Liver (tissue), 9 donors: ENCODE measurements around the gene LGR6. TPM values are rescaled to one million over a fixed set of nuclear protein-coding genes. Genes with fewer than 3 reads are reported as not detected.

Experiments used
- DNase-seq: peaks from one replicate; pipeline ENCODE4 v3.0.0-alpha.2; 2017; ENCODE audit warnings: low spot score
- H3K27ac ChIP-seq, 2 donors: one replicate each; pipeline ENCODE4 v1.7.0; 2013; ENCODE audit warnings: inconsistent platforms in 2 of 2, low read length in 2 of 2, control low read depth in 1 of 2, low read depth in 1 of 2, mild to moderate bottlenecking in 1 of 2
- H3K27me3 ChIP-seq, 4 donors: one replicate each; pipeline versions ENCODE4 v1.6.1 to v1.7.0; 2013; ENCODE audit warnings: low read length in 3 of 4, inconsistent platforms in 1 of 4, mild to moderate bottlenecking in 1 of 4, moderate library complexity in 1 of 4; ENCODE audit not compliant: control insufficient read depth in 4 of 4, insufficient read depth in 4 of 4
- H3K36me3 ChIP-seq, 4 donors: one replicate each; pipeline versions ENCODE4 v1.6.1 to v1.7.0; 2013; ENCODE audit warnings: low read length in 3 of 4, mild to moderate bottlenecking in 3 of 4, low read depth in 1 of 4, moderate library complexity in 1 of 4; ENCODE audit not compliant: control insufficient read depth in 4 of 4, insufficient read depth in 3 of 4
- H3K4me1 ChIP-seq, 4 donors: one replicate each; pipeline versions ENCODE4 v1.6.1 to v1.7.0; 2013; ENCODE audit warnings: low read length in 3 of 4, mild to moderate bottlenecking in 3 of 4, moderate library complexity in 1 of 4; ENCODE audit not compliant: control insufficient read depth in 4 of 4, insufficient read depth in 4 of 4
- H3K4me3 ChIP-seq, 3 donors: one replicate each; pipeline versions ENCODE4 v1.6.1 to v1.7.0; 2013; ENCODE audit warnings: low read length in 3 of 3, control low read depth in 1 of 3, low read depth in 1 of 3, mild to moderate bottlenecking in 1 of 3
- H3K9ac ChIP-seq, 2 donors: one replicate each; pipeline ENCODE4 v1.7.0; 2013; ENCODE audit warnings: low read length in 2 of 2, mild to moderate bottlenecking in 2 of 2, moderate library complexity in 2 of 2, control low read depth in 1 of 2, low read depth in 1 of 2
- H3K9me3 ChIP-seq, 4 donors: one replicate each; pipeline versions ENCODE4 v1.6.1 to v1.7.0; 2013; ENCODE audit warnings: low read length in 3 of 4; ENCODE audit not compliant: control insufficient read depth in 4 of 4
- EGR1 ChIP-seq, 2 donors: IDR thresholded peaks; 2 replicates each; pipeline ENCODE4 v1.6.1; 2016 to 2018; ENCODE audit warnings: antibody characterized with exemption in 2 of 2, low read depth in 2 of 2
- FOXA1 ChIP-seq: IDR thresholded peaks from 2 replicates; pipeline ENCODE4 v1.6.1; 2016; ENCODE audit warnings: antibody characterized with exemption
- FOXA2 ChIP-seq: IDR thresholded peaks from 2 replicates; pipeline ENCODE4 v1.6.1; 2016; ENCODE audit warnings: antibody characterized with exemption
- GABPA ChIP-seq, 2 donors: IDR thresholded peaks in 1 of 2; conservative IDR thresholded peaks in 1 of 2; 2 replicates each; pipeline ENCODE4 v1.6.1; 2016; ENCODE audit warnings: antibody characterized with exemption in 2 of 2, mild to moderate bottlenecking in 1 of 2, moderate library complexity in 1 of 2
- HNF4A ChIP-seq, 2 donors: conservative IDR thresholded peaks; 2 replicates each; pipeline ENCODE4 v1.6.1; 2016; ENCODE audit warnings: antibody characterized with exemption in 2 of 2, mild to moderate bottlenecking in 2 of 2
- HNF4G ChIP-seq: IDR thresholded peaks from 2 replicates; pipeline ENCODE4 v1.6.1; 2016; ENCODE audit warnings: antibody characterized with exemption
- JUND ChIP-seq, 2 donors: IDR thresholded peaks; 2 replicates each; pipeline ENCODE4 v1.6.1; 2016; ENCODE audit warnings: antibody characterized with exemption in 2 of 2
- MAX ChIP-seq: IDR thresholded peaks from 2 replicates; pipeline ENCODE4 v1.6.1; 2016; ENCODE audit warnings: antibody characterized with exemption
- NR2F2 ChIP-seq: IDR thresholded peaks from 2 replicates; pipeline ENCODE4 v1.6.1; 2016; ENCODE audit warnings: antibody characterized with exemption
- RAD21 ChIP-seq, 2 donors: IDR thresholded peaks; 2 replicates each; pipeline ENCODE4 v1.6.1; 2016; ENCODE audit warnings: antibody characterized with exemption in 2 of 2, mild to moderate bottlenecking in 2 of 2
- RXRA ChIP-seq, 2 donors: IDR thresholded peaks; 2 replicates each; pipeline ENCODE4 v1.6.1; 2017 to 2018; ENCODE audit warnings: antibody characterized with exemption in 2 of 2, mild to moderate bottlenecking in 1 of 2
- SP1 ChIP-seq: IDR thresholded peaks from 2 replicates; pipeline ENCODE4 v1.6.1; 2018; ENCODE audit warnings: antibody characterized with exemption, mild to moderate bottlenecking
- YY1 ChIP-seq: IDR thresholded peaks from 2 replicates; pipeline ENCODE4 v1.6.1; 2016; ENCODE audit warnings: antibody characterized with exemption, mild to moderate bottlenecking
- ZBTB33 ChIP-seq: IDR thresholded peaks from 2 replicates; pipeline ENCODE4 v1.6.1; 2016; ENCODE audit warnings: antibody characterized with exemption
- WGBS: extraction: QIAGEN DNeasy Blood & Tissue Kit; methylation state at CpG from one replicate; pipeline ENCODE4 v1.1.7; 2013; 5-methylcytosine and 5-hydroxymethylcytosine counted together
- polyA plus RNA-seq, 2 donors: library from polyadenylated mRNA; stranded (reverse) in 1 of 2; unstranded in 1 of 2; fragments of 200-250 nt in 1 of 2; fragments of >200 nt in 1 of 2; fragmentation: Nextera tagmentation in 1 of 2; extraction: Ambion mirVana in 1 of 2; gene quantifications; one replicate each; pipeline versions ENCODE4 v1.2.1 to v1.2.3, GENCODE V29; 2013 to 2015
- total RNA-seq, 2 donors: library from RNA; depleted of rRNA; stranded (reverse); fragments of >200 nt; gene quantifications; one replicate each; pipeline ENCODE4 v1.2.3, GENCODE V29; 2014
- TF ChIP-seq, protein P1 (sequence below): fragments of 150-350 bp; IDR thresholded peaks from 2 replicates; pipeline ENCODE4 v1.5.1; 2017; ENCODE audit warnings: improper control_type of control experiment, low read depth, low read length; ENCODE audit not compliant: missing input control
- TF ChIP-seq, protein P2 (sequence below): IDR thresholded peaks from 2 replicates; pipeline ENCODE4 v1.6.1; 2016; ENCODE audit warnings: antibody characterized with exemption
- donor health status: healthy.
- donor health status: healthy.
- donor health status: healthy.
- donor health status: healthy.
- donor health status: healthy.

The LGR6 gene
- total and polyA plus RNA-seq, 4 donors: 0.05 to 1.2 (median 0.75) TPM

DNA sequence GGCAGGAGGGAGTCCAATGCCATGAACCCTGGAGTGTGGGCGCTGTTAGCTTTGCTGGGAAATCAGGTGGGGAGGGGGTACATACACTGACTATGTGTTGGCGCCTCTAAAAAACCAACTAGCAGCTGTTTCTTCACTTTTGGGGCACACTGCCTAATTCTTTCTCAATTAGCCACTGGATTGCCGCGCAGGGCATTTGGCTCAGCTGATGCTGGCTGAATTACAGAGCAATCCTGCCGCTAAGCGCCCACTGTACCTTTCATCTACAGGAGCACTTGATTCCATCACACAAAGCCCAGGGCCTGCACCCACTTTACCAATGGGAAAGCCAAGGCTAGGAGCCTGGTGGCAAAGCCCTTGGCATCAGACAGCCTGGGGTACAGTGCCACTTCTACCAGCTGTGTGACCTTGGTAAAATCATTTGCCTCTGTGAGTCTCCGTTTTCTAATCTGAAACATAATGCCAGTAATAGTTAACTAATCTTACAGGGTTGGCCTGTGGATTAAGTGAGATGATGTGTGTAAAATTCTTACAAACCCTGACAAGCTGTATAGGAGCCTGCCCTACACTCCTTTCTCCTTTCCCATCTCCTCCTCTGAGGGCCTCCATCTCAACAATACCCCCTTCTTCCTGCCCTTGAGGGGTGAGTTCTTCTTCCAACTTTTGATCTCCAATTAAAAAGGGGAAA is 89.1 kb downstream of the LGR6 start:
- 88% methylated on average over 7 of the region's 7 CpGs for WGBS
- no peak overlapping the region for H3K4me3 ChIP-seq
- no peak for DNase-seq
- no peaks in the 10 kb centered on the region for H3K9me3 ChIP-seq
- no peak overlapping the region for H3K27ac ChIP-seq
- H3K27me3 ChIP-seq: peaks cover 0 to 4% (median 0%) of the 10 kb centered on the region in 4 donors
- TF ChIP-seq NR2F2 (no peak), FOXA1 (no peak), GABPA (IDR thresholded peaks at IDR 0.05 in 1 of 2, conservative IDR thresholded peaks at IDR 0.05 in 1 of 2) (no peak), HNF4A (conservative IDR thresholded peaks at IDR 0.05) (no peak), HNF4G (no peak)
- TF ChIP-seq, protein P1, sequence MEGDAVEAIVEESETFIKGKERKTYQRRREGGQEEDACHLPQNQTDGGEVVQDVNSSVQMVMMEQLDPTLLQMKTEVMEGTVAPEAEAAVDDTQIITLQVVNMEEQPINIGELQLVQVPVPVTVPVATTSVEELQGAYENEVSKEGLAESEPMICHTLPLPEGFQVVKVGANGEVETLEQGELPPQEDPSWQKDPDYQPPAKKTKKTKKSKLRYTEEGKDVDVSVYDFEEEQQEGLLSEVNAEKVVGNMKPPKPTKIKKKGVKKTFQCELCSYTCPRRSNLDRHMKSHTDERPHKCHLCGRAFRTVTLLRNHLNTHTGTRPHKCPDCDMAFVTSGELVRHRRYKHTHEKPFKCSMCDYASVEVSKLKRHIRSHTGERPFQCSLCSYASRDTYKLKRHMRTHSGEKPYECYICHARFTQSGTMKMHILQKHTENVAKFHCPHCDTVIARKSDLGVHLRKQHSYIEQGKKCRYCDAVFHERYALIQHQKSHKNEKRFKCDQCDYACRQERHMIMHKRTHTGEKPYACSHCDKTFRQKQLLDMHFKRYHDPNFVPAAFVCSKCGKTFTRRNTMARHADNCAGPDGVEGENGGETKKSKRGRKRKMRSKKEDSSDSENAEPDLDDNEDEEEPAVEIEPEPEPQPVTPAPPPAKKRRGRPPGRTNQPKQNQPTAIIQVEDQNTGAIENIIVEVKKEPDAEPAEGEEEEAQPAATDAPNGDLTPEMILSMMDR: no peak
- TF ChIP-seq, protein P2, sequence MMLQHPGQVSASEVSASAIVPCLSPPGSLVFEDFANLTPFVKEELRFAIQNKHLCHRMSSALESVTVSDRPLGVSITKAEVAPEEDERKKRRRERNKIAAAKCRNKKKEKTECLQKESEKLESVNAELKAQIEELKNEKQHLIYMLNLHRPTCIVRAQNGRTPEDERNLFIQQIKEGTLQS: no peak
- no peak overlapping the region for H3K9ac ChIP-seq
- H3K4me1 ChIP-seq: peaks cover 0 to 6% (median 0%) of the 10 kb centered on the region in 4 donors
- no peaks in the 10 kb centered on the region for H3K36me3 ChIP-seq

DNA sequence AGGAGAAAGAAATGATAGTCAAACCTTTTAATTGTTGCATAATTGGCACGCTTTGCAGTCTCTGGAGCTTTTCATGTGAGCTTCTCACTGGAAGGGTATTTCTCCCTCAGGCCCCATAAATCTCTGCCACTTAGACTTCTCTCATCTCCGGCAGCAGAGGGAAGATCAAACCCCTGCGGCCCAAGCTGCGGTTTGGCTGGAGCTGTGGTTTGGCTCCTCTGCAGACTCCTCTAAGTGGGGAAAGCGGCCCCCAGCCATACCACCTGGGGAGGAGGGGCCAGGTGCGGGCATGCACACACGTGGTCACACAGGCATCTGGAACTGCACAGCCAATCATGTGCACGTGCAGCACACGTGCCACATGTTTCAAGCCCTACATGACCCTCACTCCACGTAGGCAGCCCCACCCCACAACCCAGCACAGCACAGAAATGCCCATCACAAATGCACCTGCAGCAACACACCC is 89.8 kb downstream of the LGR6 start:
- Histone ChIP-seq H3K9ac (no peak overlapping the region), H3K27ac (no peak overlapping the region), H3K36me3 (no peaks in the 10 kb centered on the region), H3K27me3 (peaks cover 0 to 4% (median 0%) of the 10 kb centered on the region in 4 donors), H3K4me1 (peaks cover 0 to 6% (median 0%) of the 10 kb centered on the region in 4 donors), H3K4me3 (no peak overlapping the region), H3K9me3 (no peaks in the 10 kb centered on the region)
- TF ChIP-seq ZBTB33 (no peak), SP1 (no peak), GABPA (IDR thresholded peaks at IDR 0.05 in 1 of 2, conservative IDR thresholded peaks at IDR 0.05 in 1 of 2) (no peak), EGR1 (IDR thresholded peaks at IDR 0.05; ENCODE audit: low read depth in 2 of 2) (no peak), MAX (no peak), RXRA (IDR thresholded peaks at IDR 0.05) (no peak), FOXA2 (no peak), HNF4G (no peak), HNF4A (conservative IDR thresholded peaks at IDR 0.05) (no peak)
- 59% methylated on average over 10 of the region's 10 CpGs for WGBS
- no peak for DNase-seq

- no peak for DNase-seq
- peaks cover 0 to 6% (median 0%) of the 10 kb centered on the region in 4 donors for H3K4me1 ChIP-seq
- 78% methylated on average over 4 of the region's 4 CpGs for WGBS
- H3K36me3 ChIP-seq: no peaks in the 10 kb centered on the region
- H3K9ac ChIP-seq: no peak overlapping the region
- H3K27ac ChIP-seq: no peak overlapping the region
- H3K9me3 ChIP-seq: no peaks in the 10 kb centered on the region
- H3K27me3 ChIP-seq: peaks cover 0 to 4% (median 0%) of the 10 kb centered on the region in 4 donors
- H3K4me3 ChIP-seq: no peak overlapping the region
- TF ChIP-seq YY1 (no peak), NR2F2 (no peak), GABPA (IDR thresholded peaks at IDR 0.05 in 1 of 2, conservative IDR thresholded peaks at IDR 0.05 in 1 of 2) (no peak), HNF4A (conservative IDR thresholded peaks at IDR 0.05) (no peak), FOXA2 (no peak), RAD21 (IDR thresholded peaks at IDR 0.05) (no peak), EGR1 (IDR thresholded peaks at IDR 0.05; ENCODE audit: low read depth in 2 of 2) (no peak), FOXA1 (no peak), ZBTB33 (no peak), MAX (no peak), JUND (IDR thresholded peaks at IDR 0.05) (no peak)
- TF ChIP-seq, protein P2: no peak
- TF ChIP-seq, protein P1: no peak
Observed at GRCh38 chr1:202283991-202284390, 90.4 kb downstream of the LGR6 start.
